ENCODE measurements around the gene MTMR10. TPM values are rescaled to one million over a fixed set of nuclear protein-coding genes. Genes with fewer than 3 reads are reported as not detected.

Gene MTMR10
- total RNA-seq, 1 donor from 2014 or later = 4.5 TPM

- Histone ChIP-seq H3K36me3 (peaks cover 4 to 30% of the 10 kb centered on the region in 2 donors), H3K27me3 (no peaks in the 10 kb centered on the region), H3K4me1 (no peaks in the 10 kb centered on the region), H3K4me3 (no peak overlapping the region), H3K9me3 (no peaks in the 10 kb centered on the region), H3K27ac (no peak overlapping the region)
- no peak for TF ChIP-seq CTCF (IDR thresholded peaks at IDR 0.05)
- intact Hi-C loops (cut with DNase I) = no loop called here
- DNase-seq (ENCODE audit: low spot score in 2 of 2) = no peak
Measured at GRCh38 chr15:30969724-30970123, 21.7 kb downstream of the MTMR10 start.

- no peak for DNase-seq (ENCODE audit: low spot score in 2 of 2)
- intact Hi-C loops (cut with DNase I) = no loop called here
- Histone ChIP-seq H3K4me1 (no peaks in the 10 kb centered on the region), H3K9me3 (no peaks in the 10 kb centered on the region), H3K4me3 (no peak overlapping the region), H3K36me3 (peaks cover 9 to 34% of the 10 kb centered on the region in 2 donors), H3K27me3 (no peaks in the 10 kb centered on the region), H3K27ac (no peak overlapping the region)
- TF ChIP-seq CTCF (IDR thresholded peaks at IDR 0.05) = no peak
Measured at GRCh38 chr15:30963681-30964080, 27.7 kb downstream of the MTMR10 start.

GRCh38 chr15:30962659-30963058 is 28.8 kb downstream of the MTMR10 start:
- no peak overlapping the region for H3K27ac ChIP-seq
- H3K27me3 ChIP-seq = no peaks in the 10 kb centered on the region
- no peak for DNase-seq (ENCODE audit: low spot score in 2 of 2)
- peaks cover 17 to 44% of the 10 kb centered on the region in 2 donors for H3K36me3 ChIP-seq
- no peak for TF ChIP-seq CTCF (IDR thresholded peaks at IDR 0.05)
- no peak overlapping the region for H3K4me3 ChIP-seq
- intact Hi-C loops (cut with DNase I) = no loop called here
- no peaks in the 10 kb centered on the region for H3K4me1 ChIP-seq
- H3K9me3 ChIP-seq = no peaks in the 10 kb centered on the region

- intact Hi-C loops (cut with DNase I) = no loop called here
- DNase-seq (ENCODE audit: low spot score in 2 of 2) = no peak
- peaks cover 21 to 50% of the 10 kb centered on the region in 2 donors for H3K36me3 ChIP-seq
- H3K27ac ChIP-seq = no peak overlapping the region
- no peaks in the 10 kb centered on the region for H3K27me3 ChIP-seq
- H3K4me3 ChIP-seq = no peak overlapping the region
- H3K4me1 ChIP-seq = no peaks in the 10 kb centered on the region
- TF ChIP-seq CTCF (IDR thresholded peaks at IDR 0.05) = no peak
- no peaks in the 10 kb centered on the region for H3K9me3 ChIP-seq
Measured at GRCh38 chr15:30962079-30962478, 29.3 kb downstream of the MTMR10 start.

- Histone ChIP-seq H3K27ac (no peak overlapping the region), H3K4me1 (no peaks in the 10 kb centered on the region), H3K36me3 (peaks cover 35 to 73% of the 10 kb centered on the region in 2 donors), H3K4me3 (no peak overlapping the region), H3K27me3 (no peaks in the 10 kb centered on the region), H3K9me3 (no peaks in the 10 kb centered on the region)
- TF ChIP-seq CTCF (IDR thresholded peaks at IDR 0.05) = no peak
- intact Hi-C loops (cut with DNase I) = no loop called here
- DNase-seq (ENCODE audit: low spot score in 2 of 2) = no peak
Measured at GRCh38 chr15:30958219-30958618, 33.2 kb downstream of the MTMR10 start.
